ENCODE results near the gene BIN1.
"Not testable (repeated sequence)": the region's sequence is repeated elsewhere in the genome, so short reads cannot be mapped to it uniquely, and the experiment has no call there.

BIN1 gene

GRCh38 chr2:127044977-127045661, 61.8 kb downstream of the BIN1 start:
- no peak for DNase-seq

- no peak for DNase-seq
These were observed 62.7 kb downstream of the BIN1 start for GRCh38 chr2:127044165-127044718.

DNA sequence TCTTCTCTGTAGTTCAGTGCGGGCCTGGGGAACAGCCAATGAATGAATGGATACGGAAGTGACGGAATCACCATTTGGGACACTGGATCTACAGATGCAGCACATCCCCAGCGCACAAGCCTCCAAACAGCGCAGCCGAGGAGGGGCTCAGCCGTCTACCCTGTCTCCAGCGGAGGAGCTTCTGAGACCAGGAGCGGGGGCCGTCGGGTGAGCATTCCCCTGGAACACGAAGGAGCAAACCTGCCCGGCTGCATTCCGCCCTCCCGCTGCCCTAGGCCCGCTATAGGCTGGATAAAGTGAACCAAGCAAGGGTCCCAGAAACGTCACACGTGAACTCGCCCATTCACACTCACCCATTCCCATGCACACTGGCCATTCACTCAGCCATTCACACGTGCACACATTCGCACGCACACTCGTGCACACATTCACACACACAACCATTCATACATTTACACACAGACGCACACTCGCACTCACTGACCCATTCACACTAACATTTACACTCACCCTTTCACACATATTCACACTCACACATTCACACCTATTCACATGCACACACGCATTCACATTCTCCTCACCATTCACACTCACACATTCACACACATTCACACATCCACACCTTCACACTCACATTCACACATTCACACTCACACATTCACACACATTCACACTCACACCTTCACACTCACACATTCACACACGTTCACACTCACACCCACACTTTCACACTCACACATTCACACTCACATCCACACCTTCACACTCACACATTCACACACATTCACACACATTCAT, 63.4 kb downstream of the BIN1 start:
- no peak for DNase-seq

DNA sequence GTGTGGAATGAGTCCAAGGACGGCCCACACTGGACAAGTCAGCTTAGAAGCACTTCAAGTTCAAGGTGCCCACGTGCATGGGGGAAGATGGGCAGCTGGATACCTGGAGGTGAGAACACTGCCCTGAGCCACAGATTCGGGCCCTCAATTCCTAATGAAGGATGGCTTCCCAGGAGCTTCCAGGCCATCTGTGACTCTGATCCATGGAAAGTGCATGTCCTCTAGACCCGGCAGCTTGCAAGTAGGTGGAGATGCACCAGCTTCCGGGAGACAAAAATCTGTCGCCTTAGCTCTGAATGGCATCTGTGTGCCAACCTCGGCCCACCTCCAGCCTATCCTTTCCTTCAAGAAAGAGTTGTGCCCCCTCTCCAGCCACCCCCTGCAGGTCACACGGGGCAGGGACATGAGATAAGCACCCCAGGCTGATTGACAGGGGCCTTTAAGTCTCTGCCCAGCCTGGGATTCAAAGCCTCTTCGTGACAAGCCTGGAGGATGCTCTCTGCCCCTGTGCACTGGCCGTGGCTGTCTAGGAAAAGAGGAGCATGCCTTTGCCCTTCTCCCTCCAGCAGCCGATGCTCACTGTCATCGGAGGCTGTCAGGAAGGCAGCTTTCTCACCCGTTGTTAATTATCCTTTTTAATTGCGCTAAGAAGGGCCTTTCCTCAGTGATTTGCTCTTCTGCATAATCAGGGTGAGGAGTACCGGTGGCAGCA, 65.5 kb downstream of the BIN1 start:
- DNase-seq = no peak

- no peak for DNase-seq
These were observed 66.8 kb downstream of the BIN1 start for GRCh38 chr2:127040169-127040568.

DNA sequence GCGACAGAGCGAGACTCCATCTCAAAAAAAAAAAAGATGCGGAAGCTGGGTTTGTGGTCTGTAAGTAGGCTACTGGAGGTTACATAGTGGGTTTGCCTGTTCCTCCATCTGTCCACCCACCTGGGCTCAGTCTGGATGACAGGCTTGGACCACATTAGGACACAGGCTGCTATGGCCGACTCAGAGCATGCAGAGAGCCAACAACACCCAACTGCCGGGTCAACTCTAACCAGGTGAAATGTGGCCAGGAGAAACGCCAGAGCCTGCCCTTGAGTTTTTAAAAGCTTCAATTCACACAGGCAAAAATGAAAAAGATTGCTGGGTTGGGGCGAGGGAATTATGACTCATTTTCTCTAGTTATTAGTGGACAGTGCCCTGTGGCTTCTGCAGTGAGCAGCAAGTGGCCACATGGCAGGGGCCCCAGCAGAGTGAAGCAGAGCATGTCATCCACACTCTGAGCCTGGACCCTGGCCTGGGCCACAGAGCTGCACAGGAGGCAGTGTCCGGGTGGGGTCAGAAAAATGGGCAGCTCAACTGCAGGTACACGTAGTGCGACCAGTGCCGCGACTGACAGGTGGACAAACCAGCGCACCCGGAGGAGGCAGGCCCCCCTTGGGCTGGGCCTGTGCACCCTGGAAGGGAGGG, 67.4 kb downstream of the BIN1 start:
- DNase-seq = no peak

DNA sequence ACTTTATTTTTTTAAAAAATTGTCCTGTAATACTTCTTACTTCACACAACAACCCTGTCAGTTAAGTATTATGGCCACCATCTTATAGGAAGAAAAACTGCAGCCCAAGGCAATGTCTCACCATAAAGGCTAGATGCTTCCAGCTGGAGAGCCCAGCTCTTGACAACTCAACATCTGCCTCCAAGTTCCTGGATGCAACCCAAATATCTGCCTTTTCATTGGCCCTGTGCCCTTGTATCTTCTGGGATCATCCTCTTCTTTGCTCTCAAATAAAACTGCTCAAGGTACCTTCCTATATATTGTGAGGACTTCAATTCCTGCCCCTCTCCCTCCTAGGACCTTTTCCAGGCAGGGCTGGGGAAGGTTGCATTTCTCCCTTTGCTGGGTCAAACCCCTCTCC, 69.5 kb downstream of the BIN1 start:
- no peak for DNase-seq

DNA sequence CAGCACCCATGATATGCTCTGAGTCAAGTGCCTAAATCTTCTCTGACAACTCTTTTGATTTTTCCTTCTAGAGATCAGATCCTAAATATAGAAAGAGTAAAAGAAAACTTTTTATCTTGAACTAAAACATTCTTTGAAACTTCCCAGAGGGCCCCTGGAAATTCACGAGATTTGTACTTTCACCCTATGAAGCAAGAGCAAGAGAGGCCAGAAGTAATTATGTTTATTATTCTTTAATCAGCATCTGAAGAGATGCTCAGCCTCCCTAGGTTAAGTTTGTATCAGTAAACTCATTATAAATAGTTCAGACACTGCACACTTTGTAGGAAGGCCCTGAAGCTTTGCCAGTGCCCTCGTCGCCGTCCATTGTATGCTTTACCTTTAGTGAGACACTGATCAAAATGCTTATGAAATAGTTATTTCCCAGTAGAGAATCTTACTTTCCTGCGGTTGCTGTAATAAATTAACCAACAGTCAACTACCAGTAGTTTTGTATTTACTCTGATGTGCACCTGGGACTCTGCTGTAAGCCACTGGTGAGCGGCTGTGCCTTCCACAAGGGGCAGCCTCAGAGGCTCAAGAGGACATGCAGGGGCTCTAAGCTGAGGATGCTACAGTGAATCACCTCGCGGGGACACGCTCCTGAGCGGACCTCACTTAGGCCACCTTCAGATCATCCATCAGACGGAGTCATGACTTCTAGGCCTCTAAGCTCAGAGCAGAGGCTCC, 71.9 kb downstream of the BIN1 start:
- no peak for DNase-seq

DNA sequence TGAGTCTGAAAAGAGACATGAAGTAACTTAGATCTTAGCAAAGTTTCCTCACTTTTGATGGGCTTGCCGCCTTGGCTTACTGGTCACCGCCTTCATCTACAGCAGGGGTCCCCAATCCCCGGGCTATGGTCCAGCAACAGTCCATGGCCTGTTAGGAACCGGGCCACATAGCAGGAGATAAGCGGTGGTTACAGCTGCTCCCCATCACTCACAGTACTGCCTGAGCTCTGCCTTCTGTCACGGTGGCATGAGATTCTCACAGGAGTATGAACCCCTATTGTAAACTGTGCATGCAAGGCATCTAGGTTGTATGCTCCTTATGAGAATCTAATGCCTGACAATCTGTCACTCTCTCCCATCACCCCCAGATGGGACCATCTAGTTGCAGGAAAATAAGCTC, 72.9 kb downstream of the BIN1 start:
- no peak for DNase-seq

- no peak for DNase-seq
These were observed 74.3 kb downstream of the BIN1 start for GRCh38 chr2:127032621-127033020.

DNA sequence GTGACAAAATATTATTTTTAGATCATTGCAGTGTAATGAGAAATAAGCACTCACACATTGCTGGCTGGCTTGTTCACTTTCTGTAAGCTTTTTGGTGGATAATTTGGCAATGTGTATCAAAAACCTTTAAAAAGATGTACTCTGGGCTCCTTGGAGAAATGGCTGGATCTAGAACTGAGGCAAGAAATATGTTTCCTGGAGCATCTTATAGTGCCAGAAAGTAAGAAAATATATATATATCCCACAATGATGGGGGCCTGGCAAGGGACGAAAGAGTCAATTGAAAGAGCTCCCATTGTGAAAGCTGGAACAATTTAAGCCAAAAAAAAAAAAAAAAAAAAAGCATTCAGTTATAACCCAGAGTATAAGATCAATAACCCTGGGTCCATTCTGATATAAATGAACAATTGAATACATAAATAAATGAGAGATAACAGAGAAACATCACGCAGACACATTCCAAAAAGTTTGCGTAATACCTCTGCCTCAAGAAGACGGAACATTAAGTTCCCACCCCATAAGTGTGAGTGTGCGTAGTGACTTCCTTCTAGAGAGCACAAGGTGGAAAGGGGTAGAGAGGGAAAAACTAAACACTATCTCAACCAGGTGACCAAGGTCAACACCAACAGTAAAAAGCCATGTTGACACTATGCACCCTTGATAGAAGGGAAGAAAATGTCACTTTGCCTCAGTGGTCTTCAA, 77.5 kb downstream of the BIN1 start:
- DNase-seq = no peak

- DNase-seq = not testable (repeated sequence)
These were observed 78.2 kb downstream of the BIN1 start for GRCh38 chr2:127028745-127029144.

DNA sequence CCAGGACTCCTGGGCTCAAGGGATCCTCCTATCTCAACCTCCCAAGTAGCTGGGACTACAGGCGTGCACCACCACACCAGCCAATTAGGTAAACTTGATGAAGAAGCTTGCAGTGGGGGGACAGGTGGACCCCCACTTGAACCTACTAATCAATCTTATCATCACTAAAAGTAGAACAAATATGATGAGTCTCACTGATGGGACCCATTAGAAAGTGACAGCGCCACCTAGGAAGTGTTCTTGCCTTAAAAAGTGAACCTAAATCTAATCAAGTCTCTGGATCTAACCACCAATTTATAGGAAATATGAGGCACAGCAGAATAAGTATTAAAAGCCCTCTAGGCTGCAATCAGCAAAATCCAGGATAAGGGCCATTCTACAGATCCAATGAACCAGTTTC, 79.2 kb downstream of the BIN1 start:
- no peak for DNase-seq

DNA sequence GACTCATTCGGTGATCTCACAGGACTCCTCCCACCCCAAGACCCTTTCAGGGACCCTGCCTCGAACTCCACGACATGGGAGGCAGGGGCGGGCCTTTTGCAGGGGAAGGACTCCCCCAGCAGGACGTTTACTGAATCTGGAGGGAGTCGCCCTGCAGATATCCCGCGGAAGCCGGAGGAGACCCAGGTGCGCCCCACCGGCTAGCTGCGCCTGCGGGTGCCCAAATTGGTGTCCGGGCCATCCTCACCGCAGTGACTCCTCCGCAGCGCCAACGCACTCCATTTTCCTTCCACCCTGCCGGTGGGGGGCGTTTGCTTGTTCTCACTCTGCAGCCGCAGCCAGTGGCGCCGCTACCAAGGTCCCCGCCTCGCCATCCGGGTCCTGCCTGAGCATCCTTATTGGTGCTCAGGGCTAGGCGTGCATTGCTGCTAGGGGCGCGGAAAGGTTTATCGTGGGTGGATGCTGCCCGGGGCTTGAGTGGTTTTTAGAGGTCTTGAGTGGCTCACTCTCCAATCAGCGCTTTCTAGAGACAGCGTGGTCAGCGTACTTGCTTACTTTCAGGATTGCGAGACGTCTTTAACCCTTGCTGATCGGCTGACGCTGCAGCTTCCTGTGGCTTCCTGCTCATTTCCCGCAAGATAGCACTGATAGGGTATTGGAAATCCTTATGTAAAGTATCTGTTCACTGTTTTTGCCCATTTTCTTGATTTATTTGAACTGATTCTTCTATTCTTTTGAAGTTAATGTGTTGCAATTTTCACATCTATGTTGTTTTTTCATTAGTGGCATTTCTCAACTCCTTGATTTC, 81.4 kb downstream of the BIN1 start:
- DNase-seq = peak; percentile 28

DNA sequence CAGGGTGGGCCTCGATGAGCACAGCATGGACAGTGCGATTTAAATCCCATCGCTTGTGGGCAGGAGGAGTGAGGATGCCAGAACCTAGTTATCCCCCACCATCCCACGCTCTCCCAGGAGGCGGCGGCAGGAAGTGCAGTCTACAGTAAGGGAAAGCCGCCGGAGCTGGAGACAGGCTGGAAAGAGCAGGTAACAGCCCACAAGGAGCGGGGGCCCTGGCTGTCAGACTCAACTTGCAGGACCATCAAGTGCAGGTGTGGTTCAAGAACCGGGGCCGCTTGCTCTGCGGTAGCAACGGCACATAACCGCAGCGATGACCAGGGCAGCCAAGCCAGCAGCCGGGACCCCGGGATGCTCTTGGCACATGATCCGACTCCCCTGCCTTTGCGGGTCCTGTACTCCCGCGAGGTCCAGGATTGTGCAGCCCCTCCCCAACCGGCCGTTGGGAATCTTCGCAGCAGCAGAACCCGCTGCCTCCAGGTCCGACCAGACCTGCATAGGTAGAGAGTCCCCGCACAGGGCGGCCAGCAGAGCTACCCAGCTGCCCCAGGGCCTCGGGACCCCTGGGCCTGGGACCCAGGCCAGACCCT, 82.1 kb downstream of the BIN1 start:
- DNase-seq = peak; percentile 1

DNA sequence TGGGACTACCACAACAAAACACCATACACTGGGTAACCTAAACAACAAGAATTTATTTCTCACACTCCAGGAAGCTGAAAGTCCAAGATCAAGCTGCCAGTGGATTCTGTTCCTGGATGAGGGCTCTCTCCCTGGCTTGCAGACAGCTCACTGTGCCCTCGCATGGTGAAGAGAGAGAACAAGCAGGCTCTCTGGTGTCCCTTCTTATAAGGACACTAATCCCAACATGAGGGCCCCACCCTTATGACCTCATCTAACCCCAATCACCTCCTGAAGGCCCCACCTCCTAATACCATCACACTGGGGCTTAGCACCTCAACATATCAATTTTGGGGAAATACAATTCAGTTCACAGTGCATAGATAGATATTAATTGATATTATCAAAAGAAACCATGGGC, 83.5 kb downstream of the BIN1 start:
- no peak for DNase-seq

GRCh38 chr2:127022817-127023216, 84.1 kb downstream of the BIN1 start:
- DNase-seq = no peak

GRCh38 chr2:127020536-127020935, 86.4 kb downstream of the BIN1 start:
- no peak for DNase-seq

- no peak for DNase-seq
These were observed 89.4 kb downstream of the BIN1 start for GRCh38 chr2:127017548-127017947.

DNA sequence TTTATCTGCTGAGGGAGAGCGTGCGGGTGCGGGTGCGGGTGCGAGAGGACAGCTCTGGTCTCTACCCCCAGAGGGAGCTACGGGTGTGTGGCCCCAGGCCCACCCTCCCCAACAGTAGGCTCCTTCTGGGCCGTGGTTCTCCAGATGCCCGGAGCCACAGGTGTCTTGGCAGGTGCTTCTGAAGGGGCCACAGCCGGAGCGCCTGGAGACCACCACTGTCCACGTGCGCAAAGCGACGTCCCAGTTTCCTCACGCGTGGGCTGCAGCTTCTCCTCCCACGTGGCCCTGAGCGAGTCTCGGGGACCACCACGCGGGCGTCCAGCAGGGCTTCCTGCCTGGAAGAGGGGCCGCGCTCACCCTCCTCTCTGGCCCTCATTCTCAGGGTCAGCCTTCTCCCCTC, 90.6 kb downstream of the BIN1 start:
- no peak for DNase-seq

Data from NCI-H69 (cell line).